Neural cell (in vitro differentiated cells): ENCODE measurements around the gene CCNO.
A peak's percentile ranks its signal among the peaks of the same experiment; 100 is the strongest.

Source experiments
- CTCF ChIP-seq: fragments of 450-650 bp; IDR thresholded peaks from 2 replicates; pipeline ENCODE4 v1.5.1; 2014; ENCODE audit warnings: antibody characterized with exemption, mild to moderate bottlenecking, moderate library complexity; ENCODE audit not compliant: poor library complexity, severe bottlenecking
- EZH2 ChIP-seq: fragments of 200-600, 300-800 bp; shearing (Covaris generic), sonication (generic); IDR thresholded peaks from 2 replicates; pipeline ENCODE4 v1.6.1; 2014; ENCODE audit warnings: antibody characterized with exemption, low read length, borderline replicate concordance, mild to moderate bottlenecking; ENCODE audit not compliant: insufficient read depth, poor library complexity, severe bottlenecking
- MXI1 ChIP-seq: fragments of 450-650 bp; conservative IDR thresholded peaks from 2 replicates; pipeline ENCODE4 v1.6.1; 2014; ENCODE audit warnings: antibody characterized with exemption, mild to moderate bottlenecking; ENCODE audit not compliant: poor library complexity, severe bottlenecking
- SMC3 ChIP-seq: fragments of 450-650 bp; conservative IDR thresholded peaks from 2 replicates; pipeline ENCODE4 v1.6.1; 2014; ENCODE audit warnings: antibody characterized with exemption, mild to moderate bottlenecking, moderate library complexity; ENCODE audit not compliant: poor library complexity
- TAF1 ChIP-seq: IDR thresholded peaks from 2 replicates; pipeline ENCODE4 v1.6.1; 2012; ENCODE audit warnings: low read depth

GRCh38 chr5:55232271-55232984 lies 980 bp downstream of the CCNO start:
- TF ChIP-seq CTCF: no peak
- TF ChIP-seq EZH2: peak; percentile 35
- no peak for TF ChIP-seq MXI1
- no peak for TF ChIP-seq TAF1
- TF ChIP-seq SMC3: no peak
